DLD1 (cell line): Measurements from ENCODE around the gene NACAD.

Experiments used
- in situ Hi-C: cut with HindIII; loops from 2 replicates; pipeline ENCODE4 v1.10.0; 2017; ENCODE audit warnings: low sequenced_read_pairs

Gene NACAD

GRCh38 chr7:45088821-45089340 lies at the start of gene NACAD:
NACAD (minus strand) TSS chr7:45088969; CDS start chr7:45088894, 75 bp downstream.
- in situ Hi-C loops = no loop called here

- in situ Hi-C loops = no loop called here
Observed at GRCh38 chr7:45136106-45137060, 47.6 kb upstream of the NACAD start.

GRCh38 chr7:45133877-45134276 lies 45.1 kb upstream of the NACAD start:
- in situ Hi-C loops = no loop called here

- in situ Hi-C loops = no loop called here
Observed at GRCh38 chr7:45133352-45133751, 44.6 kb upstream of the NACAD start.

GRCh38 chr7:45132708-45133320 lies 44.0 kb upstream of the NACAD start:
- in situ Hi-C loops = no loop called here

- in situ Hi-C loops = no loop called here
Observed at GRCh38 chr7:45131891-45132290, 43.1 kb upstream of the NACAD start.

GRCh38 chr7:45130910-45131309 lies 42.1 kb upstream of the NACAD start:
- in situ Hi-C loops = no loop called here

- in situ Hi-C loops = no loop called here
Observed at GRCh38 chr7:45129906-45130305, 41.1 kb upstream of the NACAD start.

GRCh38 chr7:45129181-45129800 lies 40.5 kb upstream of the NACAD start:
- in situ Hi-C loops = no loop called here

- in situ Hi-C loops = no loop called here
Observed at GRCh38 chr7:45126920-45127319, 38.2 kb upstream of the NACAD start.

- in situ Hi-C loops = no loop called here
Observed at GRCh38 chr7:45126201-45126600, 37.4 kb upstream of the NACAD start.

GRCh38 chr7:45125193-45125904 lies 36.6 kb upstream of the NACAD start:
- in situ Hi-C loops = no loop called here

GRCh38 chr7:45123913-45124710 lies 35.3 kb upstream of the NACAD start:
- in situ Hi-C loops = no loop called here

GRCh38 chr7:45122975-45123860 lies 34.4 kb upstream of the NACAD start:
- in situ Hi-C loops = no loop called here

- in situ Hi-C loops = no loop called here
Observed at GRCh38 chr7:45119550-45119949, 30.8 kb upstream of the NACAD start.

- in situ Hi-C loops = no loop called here
Observed at GRCh38 chr7:45118889-45119331, 30.1 kb upstream of the NACAD start.

GRCh38 chr7:45118292-45118691 lies 29.5 kb upstream of the NACAD start:
- in situ Hi-C loops = no loop called here

- in situ Hi-C loops = no loop called here
Observed at GRCh38 chr7:45117582-45117981, 28.8 kb upstream of the NACAD start.

GRCh38 chr7:45116048-45116447 lies 27.3 kb upstream of the NACAD start:
- in situ Hi-C loops = no loop called here
